ENCODE measurements around the gene PPM1L. TPM values are rescaled to one million over a fixed set of nuclear protein-coding genes. Genes with fewer than 3 reads are reported as not detected.

The PPM1L gene
- total RNA-seq, 1 experiment from 2014 or later: 10.6 TPM

DNA sequence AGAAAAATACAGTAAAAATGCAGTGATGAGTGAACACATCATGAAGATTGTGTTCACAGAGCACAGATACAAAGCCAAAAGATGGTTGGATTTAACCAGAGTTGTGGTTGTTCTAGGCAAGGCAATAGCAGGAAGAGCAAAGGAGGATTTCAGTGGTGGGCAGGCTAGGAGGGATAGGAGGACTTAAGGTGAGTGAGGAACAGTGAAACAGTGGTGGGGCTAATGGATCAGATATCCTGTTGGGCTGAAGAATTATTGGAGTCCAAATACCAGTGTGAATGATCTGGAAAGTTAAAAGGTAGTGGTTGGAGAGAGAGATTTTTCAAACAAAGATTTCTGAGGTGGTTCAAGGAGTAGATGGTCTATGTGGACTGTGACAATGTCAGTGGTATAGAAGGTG lies 240.8 kb downstream of the PPM1L start:
- POLR2A ChIA-PET (ENCODE audit: low non-redundant PET): no interaction called here
- Histone ChIP-seq H3K9me3 (ENCODE audit: low read depth, low read length, poor library complexity, severe bottlenecking) (no peaks in the 10 kb centered on the region), H3K27me3 (replicated peaks; ENCODE audit: insufficient read depth, low read depth, low read length, poor library complexity) (no peaks in the 10 kb centered on the region), H3K27ac (ENCODE audit: low read depth, low read length, poor library complexity, severe bottlenecking) (no peak overlapping the region), H3K36me3 (ENCODE audit: insufficient read depth, low read length, poor library complexity, severe bottlenecking) (no peaks in the 10 kb centered on the region), H3K4me1 (ENCODE audit: insufficient read depth, low read length, poor library complexity, severe bottlenecking) (no peaks in the 10 kb centered on the region), H3K4me3 (ENCODE audit: low read depth, low read length, poor library complexity, severe bottlenecking) (no peak overlapping the region)
- CTCF ChIA-PET: no interaction called here
- TF ChIP-seq, protein P1, sequence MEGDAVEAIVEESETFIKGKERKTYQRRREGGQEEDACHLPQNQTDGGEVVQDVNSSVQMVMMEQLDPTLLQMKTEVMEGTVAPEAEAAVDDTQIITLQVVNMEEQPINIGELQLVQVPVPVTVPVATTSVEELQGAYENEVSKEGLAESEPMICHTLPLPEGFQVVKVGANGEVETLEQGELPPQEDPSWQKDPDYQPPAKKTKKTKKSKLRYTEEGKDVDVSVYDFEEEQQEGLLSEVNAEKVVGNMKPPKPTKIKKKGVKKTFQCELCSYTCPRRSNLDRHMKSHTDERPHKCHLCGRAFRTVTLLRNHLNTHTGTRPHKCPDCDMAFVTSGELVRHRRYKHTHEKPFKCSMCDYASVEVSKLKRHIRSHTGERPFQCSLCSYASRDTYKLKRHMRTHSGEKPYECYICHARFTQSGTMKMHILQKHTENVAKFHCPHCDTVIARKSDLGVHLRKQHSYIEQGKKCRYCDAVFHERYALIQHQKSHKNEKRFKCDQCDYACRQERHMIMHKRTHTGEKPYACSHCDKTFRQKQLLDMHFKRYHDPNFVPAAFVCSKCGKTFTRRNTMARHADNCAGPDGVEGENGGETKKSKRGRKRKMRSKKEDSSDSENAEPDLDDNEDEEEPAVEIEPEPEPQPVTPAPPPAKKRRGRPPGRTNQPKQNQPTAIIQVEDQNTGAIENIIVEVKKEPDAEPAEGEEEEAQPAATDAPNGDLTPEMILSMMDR (conservative IDR thresholded peaks at IDR 0.05; ENCODE audit: low read depth, low read length): no peak
- TF ChIP-seq EZH2 (IDR thresholded peaks at IDR 0.05; ENCODE audit: borderline replicate concordance, low read depth, low read length, poor library complexity, severe bottlenecking): no peak
- BruUV-seq (replicated peaks): no TSS peak
- intact Hi-C loops (cut with micrococcal nuclease; ENCODE audit: unreplicated experiment): no loop called here
- no peak for DNase-seq (ENCODE audit: low spot score)

DNA sequence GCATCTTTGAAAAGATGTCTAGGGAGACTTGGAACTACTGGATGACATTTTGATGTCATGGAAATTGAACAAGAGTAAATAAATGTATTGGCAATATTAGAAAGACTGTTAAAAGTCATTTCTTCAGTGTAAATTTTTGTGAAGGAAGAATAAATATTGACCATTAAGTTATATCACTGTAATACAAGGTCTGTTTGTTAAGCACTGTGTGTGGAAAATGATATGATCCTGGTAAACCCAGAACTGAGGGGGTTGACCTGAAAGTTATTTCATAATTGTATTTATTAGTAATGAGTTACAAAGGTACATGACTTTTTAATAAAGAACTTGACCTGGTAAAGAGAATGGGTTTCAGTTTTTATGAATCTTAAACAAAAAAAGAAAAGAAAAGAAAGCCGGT lies 242.6 kb downstream of the PPM1L start:
- ChIA-PET POLR2A (ENCODE audit: low non-redundant PET) (no interaction called here), CTCF (no interaction called here)
- no peak for DNase-seq (ENCODE audit: low spot score)
- Histone ChIP-seq H3K27me3 (replicated peaks; ENCODE audit: insufficient read depth, low read depth, low read length, poor library complexity) (no peaks in the 10 kb centered on the region), H3K9me3 (ENCODE audit: low read depth, low read length, poor library complexity, severe bottlenecking) (no peaks in the 10 kb centered on the region), H3K27ac (ENCODE audit: low read depth, low read length, poor library complexity, severe bottlenecking) (no peak overlapping the region), H3K4me3 (ENCODE audit: low read depth, low read length, poor library complexity, severe bottlenecking) (no peak overlapping the region), H3K4me1 (ENCODE audit: insufficient read depth, low read length, poor library complexity, severe bottlenecking) (no peaks in the 10 kb centered on the region), H3K36me3 (ENCODE audit: insufficient read depth, low read length, poor library complexity, severe bottlenecking) (no peaks in the 10 kb centered on the region)
- TF ChIP-seq EZH2 (IDR thresholded peaks at IDR 0.05; ENCODE audit: borderline replicate concordance, low read depth, low read length, poor library complexity, severe bottlenecking): no peak
- TF ChIP-seq, protein P1 (conservative IDR thresholded peaks at IDR 0.05; ENCODE audit: low read depth, low read length): no peak
- intact Hi-C loops (cut with micrococcal nuclease; ENCODE audit: unreplicated experiment): no loop called here
- no TSS peak for BruUV-seq (replicated peaks)

DNA sequence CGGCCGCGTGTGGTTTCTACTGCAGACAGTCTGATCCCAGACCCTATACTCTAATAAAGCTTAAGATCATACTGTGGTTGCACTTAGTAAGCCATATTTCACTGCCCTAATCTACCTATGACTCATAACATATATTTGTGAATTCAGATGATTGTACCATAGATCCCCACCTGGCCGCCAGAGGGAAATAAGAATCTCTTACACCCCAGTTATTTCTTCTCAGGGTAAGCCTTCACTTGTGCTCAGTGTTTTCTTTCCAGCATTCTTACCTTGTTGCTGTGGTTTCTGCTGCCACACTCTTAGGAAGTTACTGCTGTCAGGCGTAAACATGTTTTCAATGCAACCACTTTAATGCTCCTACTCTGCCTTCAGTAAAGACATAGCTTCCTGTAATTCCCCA lies 243.2 kb downstream of the PPM1L start:
- ChIA-PET CTCF (no interaction called here), POLR2A (ENCODE audit: low non-redundant PET) (no interaction called here)
- no peaks in the 10 kb centered on the region for H3K9me3 ChIP-seq (ENCODE audit: low read depth, low read length, poor library complexity, severe bottlenecking)
- no peaks in the 10 kb centered on the region for H3K36me3 ChIP-seq (ENCODE audit: insufficient read depth, low read length, poor library complexity, severe bottlenecking)
- intact Hi-C loops (cut with micrococcal nuclease; ENCODE audit: unreplicated experiment): no loop called here
- no peak for TF ChIP-seq EZH2 (IDR thresholded peaks at IDR 0.05; ENCODE audit: borderline replicate concordance, low read depth, low read length, poor library complexity, severe bottlenecking)
- TF ChIP-seq, protein P1 (conservative IDR thresholded peaks at IDR 0.05; ENCODE audit: low read depth, low read length): no peak
- no TSS peak for BruUV-seq (replicated peaks)
- no peak for DNase-seq (ENCODE audit: low spot score)
- H3K4me1 ChIP-seq (ENCODE audit: insufficient read depth, low read length, poor library complexity, severe bottlenecking): no peaks in the 10 kb centered on the region
- no peak overlapping the region for H3K4me3 ChIP-seq (ENCODE audit: low read depth, low read length, poor library complexity, severe bottlenecking)
- no peak overlapping the region for H3K27ac ChIP-seq (ENCODE audit: low read depth, low read length, poor library complexity, severe bottlenecking)
- H3K27me3 ChIP-seq (replicated peaks; ENCODE audit: insufficient read depth, low read depth, low read length, poor library complexity): no peaks in the 10 kb centered on the region
